Liver (tissue), 9 donors: ENCODE data around the gene PYDC2. TPM values are rescaled to one million over a fixed set of nuclear protein-coding genes. Genes with fewer than 3 reads are reported as not detected.

Source experiments
- DNase-seq: peaks from one replicate; pipeline ENCODE4 v3.0.0-alpha.2; 2017; ENCODE audit warnings: low spot score
- H3K27ac ChIP-seq, 2 donors: one replicate each; pipeline ENCODE4 v1.7.0; 2013; ENCODE audit warnings: inconsistent platforms in 2 of 2, low read length in 2 of 2, control low read depth in 1 of 2, low read depth in 1 of 2, mild to moderate bottlenecking in 1 of 2
- H3K27me3 ChIP-seq, 4 donors: one replicate each; pipeline versions ENCODE4 v1.6.1 to v1.7.0; 2013; ENCODE audit warnings: low read length in 3 of 4, inconsistent platforms in 1 of 4, mild to moderate bottlenecking in 1 of 4, moderate library complexity in 1 of 4; ENCODE audit not compliant: control insufficient read depth in 4 of 4, insufficient read depth in 4 of 4
- H3K36me3 ChIP-seq, 4 donors: one replicate each; pipeline versions ENCODE4 v1.6.1 to v1.7.0; 2013; ENCODE audit warnings: low read length in 3 of 4, mild to moderate bottlenecking in 3 of 4, low read depth in 1 of 4, moderate library complexity in 1 of 4; ENCODE audit not compliant: control insufficient read depth in 4 of 4, insufficient read depth in 3 of 4
- H3K4me1 ChIP-seq, 4 donors: one replicate each; pipeline versions ENCODE4 v1.6.1 to v1.7.0; 2013; ENCODE audit warnings: low read length in 3 of 4, mild to moderate bottlenecking in 3 of 4, moderate library complexity in 1 of 4; ENCODE audit not compliant: control insufficient read depth in 4 of 4, insufficient read depth in 4 of 4
- H3K4me3 ChIP-seq, 3 donors: one replicate each; pipeline versions ENCODE4 v1.6.1 to v1.7.0; 2013; ENCODE audit warnings: low read length in 3 of 3, control low read depth in 1 of 3, low read depth in 1 of 3, mild to moderate bottlenecking in 1 of 3
- H3K9ac ChIP-seq, 2 donors: one replicate each; pipeline ENCODE4 v1.7.0; 2013; ENCODE audit warnings: low read length in 2 of 2, mild to moderate bottlenecking in 2 of 2, moderate library complexity in 2 of 2, control low read depth in 1 of 2, low read depth in 1 of 2
- H3K9me3 ChIP-seq, 4 donors: one replicate each; pipeline versions ENCODE4 v1.6.1 to v1.7.0; 2013; ENCODE audit warnings: low read length in 3 of 4; ENCODE audit not compliant: control insufficient read depth in 4 of 4
- FOXA1 ChIP-seq: IDR thresholded peaks from 2 replicates; pipeline ENCODE4 v1.6.1; 2016; ENCODE audit warnings: antibody characterized with exemption
- HNF4A ChIP-seq, 2 donors: conservative IDR thresholded peaks; 2 replicates each; pipeline ENCODE4 v1.6.1; 2016; ENCODE audit warnings: antibody characterized with exemption in 2 of 2, mild to moderate bottlenecking in 2 of 2
- HNF4G ChIP-seq: IDR thresholded peaks from 2 replicates; pipeline ENCODE4 v1.6.1; 2016; ENCODE audit warnings: antibody characterized with exemption
- JUND ChIP-seq, 2 donors: IDR thresholded peaks; 2 replicates each; pipeline ENCODE4 v1.6.1; 2016; ENCODE audit warnings: antibody characterized with exemption in 2 of 2
- RAD21 ChIP-seq, 2 donors: IDR thresholded peaks; 2 replicates each; pipeline ENCODE4 v1.6.1; 2016; ENCODE audit warnings: antibody characterized with exemption in 2 of 2, mild to moderate bottlenecking in 2 of 2
- RXRA ChIP-seq, 2 donors: IDR thresholded peaks; 2 replicates each; pipeline ENCODE4 v1.6.1; 2017 to 2018; ENCODE audit warnings: antibody characterized with exemption in 2 of 2, mild to moderate bottlenecking in 1 of 2
- SP1 ChIP-seq: IDR thresholded peaks from 2 replicates; pipeline ENCODE4 v1.6.1; 2018; ENCODE audit warnings: antibody characterized with exemption, mild to moderate bottlenecking
- YY1 ChIP-seq: IDR thresholded peaks from 2 replicates; pipeline ENCODE4 v1.6.1; 2016; ENCODE audit warnings: antibody characterized with exemption, mild to moderate bottlenecking
- ZBTB33 ChIP-seq: IDR thresholded peaks from 2 replicates; pipeline ENCODE4 v1.6.1; 2016; ENCODE audit warnings: antibody characterized with exemption
- WGBS: extraction: QIAGEN DNeasy Blood & Tissue Kit; methylation state at CpG from one replicate; pipeline ENCODE4 v1.1.7; 2013; 5-methylcytosine and 5-hydroxymethylcytosine counted together
- polyA plus RNA-seq, 2 donors: library from polyadenylated mRNA; stranded (reverse) in 1 of 2; unstranded in 1 of 2; fragments of 200-250 nt in 1 of 2; fragments of >200 nt in 1 of 2; fragmentation: Nextera tagmentation in 1 of 2; extraction: Ambion mirVana in 1 of 2; gene quantifications; one replicate each; pipeline versions ENCODE4 v1.2.1 to v1.2.3, GENCODE V29; 2013 to 2015
- total RNA-seq, 2 donors: library from RNA; depleted of rRNA; stranded (reverse); fragments of >200 nt; gene quantifications; one replicate each; pipeline ENCODE4 v1.2.3, GENCODE V29; 2014
- TF ChIP-seq, protein P1 (sequence below): fragments of 150-350 bp; IDR thresholded peaks from 2 replicates; pipeline ENCODE4 v1.5.1; 2017; ENCODE audit warnings: improper control_type of control experiment, low read depth, low read length; ENCODE audit not compliant: missing input control
- TF ChIP-seq, protein P2 (sequence below): IDR thresholded peaks from 2 replicates; pipeline ENCODE4 v1.6.1; 2016; ENCODE audit warnings: antibody characterized with exemption
- TF ChIP-seq, protein P3 (sequence below): IDR thresholded peaks from 2 replicates; pipeline ENCODE4 v1.6.1; 2016; ENCODE audit warnings: antibody characterized with exemption, mild to moderate bottlenecking
- donor health status: healthy.
- donor health status: healthy.
- donor health status: healthy.
- donor health status: healthy.
- donor health status: healthy.

Gene PYDC2
- total and polyA plus RNA-seq, 4 donors = not detected

GRCh38 chr3:191430103-191430502, 30.9 kb upstream of the PYDC2 start (continued):
- TF ChIP-seq, protein P1, sequence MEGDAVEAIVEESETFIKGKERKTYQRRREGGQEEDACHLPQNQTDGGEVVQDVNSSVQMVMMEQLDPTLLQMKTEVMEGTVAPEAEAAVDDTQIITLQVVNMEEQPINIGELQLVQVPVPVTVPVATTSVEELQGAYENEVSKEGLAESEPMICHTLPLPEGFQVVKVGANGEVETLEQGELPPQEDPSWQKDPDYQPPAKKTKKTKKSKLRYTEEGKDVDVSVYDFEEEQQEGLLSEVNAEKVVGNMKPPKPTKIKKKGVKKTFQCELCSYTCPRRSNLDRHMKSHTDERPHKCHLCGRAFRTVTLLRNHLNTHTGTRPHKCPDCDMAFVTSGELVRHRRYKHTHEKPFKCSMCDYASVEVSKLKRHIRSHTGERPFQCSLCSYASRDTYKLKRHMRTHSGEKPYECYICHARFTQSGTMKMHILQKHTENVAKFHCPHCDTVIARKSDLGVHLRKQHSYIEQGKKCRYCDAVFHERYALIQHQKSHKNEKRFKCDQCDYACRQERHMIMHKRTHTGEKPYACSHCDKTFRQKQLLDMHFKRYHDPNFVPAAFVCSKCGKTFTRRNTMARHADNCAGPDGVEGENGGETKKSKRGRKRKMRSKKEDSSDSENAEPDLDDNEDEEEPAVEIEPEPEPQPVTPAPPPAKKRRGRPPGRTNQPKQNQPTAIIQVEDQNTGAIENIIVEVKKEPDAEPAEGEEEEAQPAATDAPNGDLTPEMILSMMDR = no peak
- TF ChIP-seq FOXA1 = no peak

- WGBS = 29% methylated on average over 5 of the region's 5 CpGs
Observed at GRCh38 chr3:191431160-191431822, 29.7 kb upstream of the PYDC2 start.

More at GRCh38 chr3:191431160-191431822, 29.7 kb upstream of the PYDC2 start:
- TF ChIP-seq, protein P2, sequence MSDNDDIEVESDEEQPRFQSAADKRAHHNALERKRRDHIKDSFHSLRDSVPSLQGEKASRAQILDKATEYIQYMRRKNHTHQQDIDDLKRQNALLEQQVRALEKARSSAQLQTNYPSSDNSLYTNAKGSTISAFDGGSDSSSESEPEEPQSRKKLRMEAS = peak; percentile 53
- TF ChIP-seq RAD21 (IDR thresholded peaks at IDR 0.05) (peak in 1 of 2 donors; percentile 11), SP1 (peak; percentile 49), JUND (IDR thresholded peaks at IDR 0.05) (peak; percentile 49 to 52), YY1 (peak; percentile 97), HNF4G (no peak), HNF4A (conservative IDR thresholded peaks at IDR 0.05) (peak; percentile 53 to 57), ZBTB33 (peak; percentile 56), RXRA (IDR thresholded peaks at IDR 0.05) (peak in 1 of 2 donors; percentile 41)
- TF ChIP-seq, protein P3, sequence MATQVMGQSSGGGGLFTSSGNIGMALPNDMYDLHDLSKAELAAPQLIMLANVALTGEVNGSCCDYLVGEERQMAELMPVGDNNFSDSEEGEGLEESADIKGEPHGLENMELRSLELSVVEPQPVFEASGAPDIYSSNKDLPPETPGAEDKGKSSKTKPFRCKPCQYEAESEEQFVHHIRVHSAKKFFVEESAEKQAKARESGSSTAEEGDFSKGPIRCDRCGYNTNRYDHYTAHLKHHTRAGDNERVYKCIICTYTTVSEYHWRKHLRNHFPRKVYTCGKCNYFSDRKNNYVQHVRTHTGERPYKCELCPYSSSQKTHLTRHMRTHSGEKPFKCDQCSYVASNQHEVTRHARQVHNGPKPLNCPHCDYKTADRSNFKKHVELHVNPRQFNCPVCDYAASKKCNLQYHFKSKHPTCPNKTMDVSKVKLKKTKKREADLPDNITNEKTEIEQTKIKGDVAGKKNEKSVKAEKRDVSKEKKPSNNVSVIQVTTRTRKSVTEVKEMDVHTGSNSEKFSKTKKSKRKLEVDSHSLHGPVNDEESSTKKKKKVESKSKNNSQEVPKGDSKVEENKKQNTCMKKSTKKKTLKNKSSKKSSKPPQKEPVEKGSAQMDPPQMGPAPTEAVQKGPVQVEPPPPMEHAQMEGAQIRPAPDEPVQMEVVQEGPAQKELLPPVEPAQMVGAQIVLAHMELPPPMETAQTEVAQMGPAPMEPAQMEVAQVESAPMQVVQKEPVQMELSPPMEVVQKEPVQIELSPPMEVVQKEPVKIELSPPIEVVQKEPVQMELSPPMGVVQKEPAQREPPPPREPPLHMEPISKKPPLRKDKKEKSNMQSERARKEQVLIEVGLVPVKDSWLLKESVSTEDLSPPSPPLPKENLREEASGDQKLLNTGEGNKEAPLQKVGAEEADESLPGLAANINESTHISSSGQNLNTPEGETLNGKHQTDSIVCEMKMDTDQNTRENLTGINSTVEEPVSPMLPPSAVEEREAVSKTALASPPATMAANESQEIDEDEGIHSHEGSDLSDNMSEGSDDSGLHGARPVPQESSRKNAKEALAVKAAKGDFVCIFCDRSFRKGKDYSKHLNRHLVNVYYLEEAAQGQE = no peak
- H3K36me3 ChIP-seq = no peaks in the 10 kb centered on the region
- H3K9me3 ChIP-seq = no peaks in the 10 kb centered on the region
- peak overlapping the region; percentile 81 to 87 for H3K27ac ChIP-seq
- DNase-seq = no peak
- H3K27me3 ChIP-seq = no peaks in the 10 kb centered on the region
- no peak overlapping the region for H3K9ac ChIP-seq
- no peak overlapping the region for H3K4me3 ChIP-seq
- H3K4me1 ChIP-seq = peaks cover 2 to 24% (median 11%) of the 10 kb centered on the region in 4 donors
